Osteocyte (in vitro differentiated cells): ENCODE data around the gene ERBB3. TPM values are rescaled to one million over a fixed set of nuclear protein-coding genes. Genes with fewer than 3 reads are reported as not detected.
"Not testable (repeated sequence)": the region's sequence is repeated elsewhere in the genome, so short reads cannot be mapped to it uniquely, and the experiment has no call there.

Source experiments
- DNase-seq: peaks from one replicate; pipeline ENCODE4 v3.0.0; 2021; ENCODE audit warnings: mixed read lengths; ENCODE audit not compliant: unreplicated experiment; ENCODE audit errors: extremely low spot score
- H3K27ac Mint-ChIP-seq: one replicate; pipeline ENCODE4 v1.8.0; 2021; ENCODE audit warnings: mild to moderate bottlenecking, mixed read lengths; ENCODE audit not compliant: unreplicated experiment
- H3K27me3 Mint-ChIP-seq: one replicate; pipeline ENCODE4 v1.8.0; 2021; ENCODE audit warnings: mixed read lengths; ENCODE audit not compliant: unreplicated experiment
- H3K36me3 Mint-ChIP-seq: one replicate; pipeline ENCODE4 v1.8.0; 2021; ENCODE audit warnings: mixed read lengths; ENCODE audit not compliant: unreplicated experiment
- H3K4me1 Mint-ChIP-seq: one replicate; pipeline ENCODE4 v1.8.0; 2021; ENCODE audit warnings: mixed read lengths; ENCODE audit not compliant: unreplicated experiment
- H3K4me3 Mint-ChIP-seq: one replicate; pipeline ENCODE4 v1.8.0; 2021; ENCODE audit warnings: mild to moderate bottlenecking, moderate library complexity, mixed read lengths; ENCODE audit not compliant: unreplicated experiment
- H3K9me3 Mint-ChIP-seq: one replicate; pipeline ENCODE4 v1.8.0; 2021; ENCODE audit warnings: mixed read lengths; ENCODE audit not compliant: unreplicated experiment
- total RNA-seq: library from RNA; stranded (reverse); gene quantifications from 2 replicates; pipeline ENCODE4 v1.2.1, GENCODE V29; 2021
- TF ChIP-seq, protein P1 (sequence below): fragments of 200-600 bp; sonication (generic); IDR thresholded peaks from 2 replicates; pipeline ENCODE4 v1.5.0; 2021; ENCODE audit warnings: antibody characterized with exemption, mild to moderate bottlenecking, moderate library complexity

Gene ERBB3
- total RNA-seq, 1 donor from 2014 or later = 1.2 TPM

DNA sequence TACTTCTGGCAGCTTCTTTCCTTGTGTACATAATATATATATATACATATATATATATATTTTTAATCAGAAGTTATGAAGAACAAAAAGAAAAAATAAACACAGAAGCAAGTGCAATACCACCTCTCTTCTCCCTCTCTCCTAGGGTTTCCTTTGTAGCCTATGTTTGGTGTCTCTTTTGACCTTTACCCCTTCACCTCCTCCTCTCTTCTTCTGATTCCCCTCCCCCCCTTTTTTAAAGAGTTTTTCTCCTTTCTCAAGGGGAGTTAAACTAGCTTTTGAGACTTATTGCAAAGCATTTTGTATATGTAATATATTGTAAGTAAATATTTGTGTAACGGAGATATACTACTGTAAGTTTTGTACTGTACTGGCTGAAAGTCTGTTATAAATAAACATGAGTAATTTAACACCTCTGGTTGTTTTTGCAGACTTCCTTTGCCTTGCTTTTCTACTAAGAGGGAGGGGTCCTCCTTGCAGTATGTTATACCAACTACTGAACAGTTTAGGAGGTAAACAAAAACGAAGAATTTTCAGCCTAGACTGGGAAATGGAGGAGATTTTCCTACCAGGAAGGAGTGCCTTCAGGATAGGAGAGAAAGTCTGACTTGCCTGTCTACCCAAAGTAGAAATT is 41.8 kb upstream of the ERBB3 start:
- H3K4me3 Mint-ChIP-seq = no peak overlapping the region
- H3K27ac Mint-ChIP-seq = peak overlapping the region; percentile 5
- no peaks in the 10 kb centered on the region for H3K9me3 Mint-ChIP-seq
- peaks cover 11% of the 10 kb centered on the region for H3K36me3 Mint-ChIP-seq
- H3K27me3 Mint-ChIP-seq = no peaks in the 10 kb centered on the region
- DNase-seq = no peak
- peaks cover 19% of the 10 kb centered on the region for H3K4me1 Mint-ChIP-seq
- TF ChIP-seq, protein P1, sequence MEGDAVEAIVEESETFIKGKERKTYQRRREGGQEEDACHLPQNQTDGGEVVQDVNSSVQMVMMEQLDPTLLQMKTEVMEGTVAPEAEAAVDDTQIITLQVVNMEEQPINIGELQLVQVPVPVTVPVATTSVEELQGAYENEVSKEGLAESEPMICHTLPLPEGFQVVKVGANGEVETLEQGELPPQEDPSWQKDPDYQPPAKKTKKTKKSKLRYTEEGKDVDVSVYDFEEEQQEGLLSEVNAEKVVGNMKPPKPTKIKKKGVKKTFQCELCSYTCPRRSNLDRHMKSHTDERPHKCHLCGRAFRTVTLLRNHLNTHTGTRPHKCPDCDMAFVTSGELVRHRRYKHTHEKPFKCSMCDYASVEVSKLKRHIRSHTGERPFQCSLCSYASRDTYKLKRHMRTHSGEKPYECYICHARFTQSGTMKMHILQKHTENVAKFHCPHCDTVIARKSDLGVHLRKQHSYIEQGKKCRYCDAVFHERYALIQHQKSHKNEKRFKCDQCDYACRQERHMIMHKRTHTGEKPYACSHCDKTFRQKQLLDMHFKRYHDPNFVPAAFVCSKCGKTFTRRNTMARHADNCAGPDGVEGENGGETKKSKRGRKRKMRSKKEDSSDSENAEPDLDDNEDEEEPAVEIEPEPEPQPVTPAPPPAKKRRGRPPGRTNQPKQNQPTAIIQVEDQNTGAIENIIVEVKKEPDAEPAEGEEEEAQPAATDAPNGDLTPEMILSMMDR = no peak

DNA sequence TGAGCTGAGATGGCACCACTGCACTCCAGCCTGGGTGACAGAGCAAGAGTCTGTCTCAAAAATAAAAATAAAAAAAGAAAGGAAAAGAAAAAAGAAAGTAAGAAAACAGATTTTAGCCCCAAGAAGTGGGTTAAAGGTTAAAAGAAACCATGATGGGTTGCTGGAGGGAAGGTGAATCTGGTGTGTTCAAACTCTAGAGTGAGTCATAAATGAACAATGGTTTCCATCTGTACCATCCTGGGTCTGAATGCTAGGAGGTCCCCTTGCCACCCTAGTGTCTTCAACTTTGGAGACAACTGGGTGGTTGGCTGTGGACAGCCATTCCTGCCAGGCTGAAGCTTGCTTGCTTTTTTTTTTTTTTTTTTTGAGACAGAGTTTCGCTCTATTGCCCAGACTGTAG is 39.8 kb upstream of the ERBB3 start:
- Mint-ChIP-seq H3K27me3 (no peaks in the 10 kb centered on the region), H3K4me3 (no peak overlapping the region), H3K4me1 (peaks cover 24% of the 10 kb centered on the region)

DNA sequence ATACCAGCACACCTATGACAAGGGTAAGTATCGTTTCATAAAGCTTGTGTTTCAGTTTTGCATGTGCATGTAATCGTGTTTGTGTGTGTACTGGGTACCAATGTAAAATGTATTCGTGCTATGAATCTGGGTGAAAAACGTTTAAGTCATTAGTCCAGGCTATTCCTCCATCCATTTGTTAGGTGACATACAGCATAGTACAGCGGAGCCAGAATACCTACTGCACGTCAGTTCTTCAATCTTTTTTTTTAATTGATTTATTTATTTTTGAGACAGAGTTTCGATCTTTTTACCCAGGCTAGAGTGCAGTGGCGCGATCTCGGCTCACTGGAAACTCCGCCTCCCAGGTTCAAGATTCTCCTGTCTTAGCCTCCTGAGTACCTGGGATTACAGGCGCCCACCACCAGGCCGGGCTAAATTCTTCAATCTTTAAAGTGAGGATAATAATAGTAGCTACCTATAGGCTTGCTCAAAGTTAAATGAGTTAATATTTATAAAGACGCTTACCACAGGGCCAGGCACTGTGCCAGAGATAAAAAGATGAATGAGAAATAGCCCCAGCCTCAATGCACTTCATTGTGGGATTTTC is 38.9 kb upstream of the ERBB3 start:
- peaks cover 15% of the 10 kb centered on the region for H3K36me3 Mint-ChIP-seq
- TF ChIP-seq, protein P1 = no peak
- peak overlapping the region; percentile 87 for H3K27ac Mint-ChIP-seq

More for the DNA sequence above, 39.8 kb upstream of the ERBB3 start:
- no peak for DNase-seq
- Mint-ChIP-seq H3K36me3 (peaks cover 20% of the 10 kb centered on the region), H3K9me3 (no peaks in the 10 kb centered on the region), H3K27ac (no peak overlapping the region)
- TF ChIP-seq, protein P1 = no peak

DNA sequence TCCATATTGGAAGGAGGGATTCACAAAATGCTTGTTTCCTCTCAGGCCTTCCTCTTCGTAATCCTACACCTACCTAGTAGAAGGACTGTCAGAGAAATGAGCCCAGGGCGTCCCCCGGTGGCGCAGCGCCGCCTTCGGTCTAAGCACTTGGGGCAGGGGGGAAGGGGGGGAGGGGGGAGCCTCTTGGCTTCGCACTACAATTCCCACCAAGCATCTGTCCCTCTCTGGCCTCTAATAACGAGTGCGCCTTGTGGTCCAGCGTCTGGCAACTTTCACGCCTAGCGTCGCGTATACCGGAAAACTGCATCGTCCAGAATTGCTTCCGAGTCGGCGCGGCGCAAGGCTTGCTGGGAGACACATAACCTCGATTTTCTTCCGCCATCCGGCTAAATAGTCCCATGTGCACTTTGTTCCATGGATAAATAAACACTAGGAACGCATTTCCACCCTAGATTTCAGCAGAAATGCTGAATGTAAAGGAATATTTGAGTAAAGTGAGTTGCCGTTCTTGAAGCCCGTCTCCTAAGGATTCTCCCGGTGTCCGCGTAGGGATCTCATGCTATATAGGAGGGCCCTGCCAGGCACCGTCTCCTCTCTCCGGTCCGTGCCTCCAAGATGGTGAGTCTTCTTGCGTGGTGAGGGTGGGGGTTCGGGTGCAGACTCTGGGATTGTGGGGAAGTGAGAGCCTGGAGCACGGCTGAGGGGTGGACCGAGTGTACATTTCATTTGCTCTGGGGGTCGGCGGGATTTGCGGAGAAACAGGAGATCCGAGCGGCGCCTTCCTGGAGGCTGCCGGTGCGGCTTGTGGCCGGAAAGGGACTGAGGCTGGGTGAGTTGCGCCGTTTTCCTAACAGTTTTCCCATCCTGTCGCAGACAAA is 38.2 kb upstream of the ERBB3 start, which contains the start of gene RPS26:
Gene RPS26 (plus strand): TSS at position 367 of the 878 bp plus-strand sequence. CDS start 249 bp downstream, at position 616.
- no peaks in the 10 kb centered on the region for H3K27me3 Mint-ChIP-seq
- peak within 1 kb of the TSS; percentile 97 for H3K4me3 Mint-ChIP-seq
- no peaks in the 10 kb centered on the region for H3K9me3 Mint-ChIP-seq
- TF ChIP-seq, protein P1 = peak; percentile 62
- DNase-seq = peak; percentile 98
- H3K4me1 Mint-ChIP-seq = peaks cover 24% of the 10 kb centered on the region
- H3K27ac Mint-ChIP-seq = peak within 1 kb of the TSS; percentile 98
- peaks cover 15% of the 10 kb centered on the region for H3K36me3 Mint-ChIP-seq

More for the DNA sequence above, 38.9 kb upstream of the ERBB3 start:
- no peak for DNase-seq
- no peaks in the 10 kb centered on the region for H3K9me3 Mint-ChIP-seq
- H3K4me1 Mint-ChIP-seq = peaks cover 24% of the 10 kb centered on the region
- H3K27me3 Mint-ChIP-seq = no peaks in the 10 kb centered on the region
- peak overlapping the region; percentile 70 for H3K4me3 Mint-ChIP-seq

DNA sequence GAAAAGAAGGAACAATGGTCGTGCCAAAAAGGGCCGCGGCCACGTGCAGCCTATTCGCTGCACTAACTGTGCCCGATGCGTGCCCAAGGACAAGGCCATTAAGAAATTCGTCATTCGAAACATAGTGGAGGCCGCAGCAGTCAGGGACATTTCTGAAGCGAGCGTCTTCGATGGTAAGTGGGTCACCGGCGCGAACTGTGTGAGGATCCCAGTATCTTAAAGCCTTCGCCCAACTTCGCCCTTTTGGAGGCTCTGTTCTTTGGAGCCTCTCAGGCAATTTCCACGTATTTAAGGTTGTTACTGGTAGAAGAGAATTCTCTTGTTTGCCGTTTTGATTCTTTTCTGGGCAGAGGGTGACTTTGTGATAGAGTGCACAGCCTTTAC is 37.5 kb upstream of the ERBB3 start:
- not testable (repeated sequence) for H3K27me3 Mint-ChIP-seq, H3K9me3 Mint-ChIP-seq, DNase-seq
- Mint-ChIP-seq H3K27ac (peak overlapping the region; percentile 98), H3K4me3 (peak overlapping the region; percentile 97), H3K36me3 (peaks cover 15% of the 10 kb centered on the region), H3K4me1 (peaks cover 26% of the 10 kb centered on the region)
